ENCODE data around the gene PPP1R27. TPM values are rescaled to one million over a fixed set of nuclear protein-coding genes. Genes with fewer than 3 reads are reported as not detected.

The PPP1R27 gene
- total and polyA plus RNA-seq, 9 of the 15 experiments (the other 6 are each of a cell fraction or from before 2014, with no cell fraction given) = 0.29 to 6.9 (median 1.5) TPM; not detected in 2

GRCh38 chr17:81831957-81832607 lies 2.8 kb downstream of the PPP1R27 start (continued):
- TF ChIP-seq PHF21A (IDR thresholded peaks at IDR 0.05; ENCODE audit: borderline replicate concordance, low read depth) (no peak), ZNF121 (CRISPR knock-in tag; conservative IDR thresholded peaks at IDR 0.05) (no peak), SP2 (IDR thresholded peaks at IDR 0.05; ENCODE audit: extremely low read depth, low read depth, low read length, poor library complexity, severe bottlenecking) (no peak), CLOCK (CRISPR knock-in tag; IDR thresholded peaks at IDR 0.05; ENCODE audit: borderline replicate concordance) (no peak), GTF2F1 (IDR thresholded peaks at IDR 0.05; ENCODE audit: low read depth, low read length) (no peak), DDX20 (tag; IDR thresholded peaks at IDR 0.05; ENCODE audit: low read depth) (no peak), TFAM (CRISPR knock-in tag; conservative IDR thresholded peaks at IDR 0.05) (no peak), MAFF (IDR thresholded peaks at IDR 0.05; ENCODE audit: low read length) (no peak), MYC (IDR thresholded peaks at IDR 0.05; ENCODE audit: low read depth, low read length) (peak; percentile 80), MYC (CRISPR knock-in tag; IDR thresholded peaks at IDR 0.05; ENCODE audit: borderline replicate concordance, low read depth) (no peak), BMI1 (IDR thresholded peaks at IDR 0.05; ENCODE audit: low read length) (no peak), PURB (CRISPR knock-in tag; IDR thresholded peaks at IDR 0.05; ENCODE audit: low read depth) (no peak), ETV6 (IDR thresholded peaks at IDR 0.05; ENCODE audit: borderline replicate concordance in 1 of 2, low read depth in 2 of 2, low read length in 1 of 2) (no peak), ETV6 (CRISPR knock-in tag; IDR thresholded peaks at IDR 0.05; ENCODE audit: borderline replicate concordance) (no peak), BRF2 (IDR thresholded peaks at IDR 0.05; ENCODE audit: borderline replicate concordance, insufficient read depth, insufficient read length) (no peak), ZNF140 (CRISPR knock-in tag; IDR thresholded peaks at IDR 0.05) (no peak), SAFB2 (IDR thresholded peaks at IDR 0.05; ENCODE audit: borderline replicate concordance, low read depth, low read length, severe bottlenecking) (no peak), THAP7 (CRISPR knock-in tag; IDR thresholded peaks at IDR 0.05) (no peak)
- TF ChIP-seq, protein P1, sequence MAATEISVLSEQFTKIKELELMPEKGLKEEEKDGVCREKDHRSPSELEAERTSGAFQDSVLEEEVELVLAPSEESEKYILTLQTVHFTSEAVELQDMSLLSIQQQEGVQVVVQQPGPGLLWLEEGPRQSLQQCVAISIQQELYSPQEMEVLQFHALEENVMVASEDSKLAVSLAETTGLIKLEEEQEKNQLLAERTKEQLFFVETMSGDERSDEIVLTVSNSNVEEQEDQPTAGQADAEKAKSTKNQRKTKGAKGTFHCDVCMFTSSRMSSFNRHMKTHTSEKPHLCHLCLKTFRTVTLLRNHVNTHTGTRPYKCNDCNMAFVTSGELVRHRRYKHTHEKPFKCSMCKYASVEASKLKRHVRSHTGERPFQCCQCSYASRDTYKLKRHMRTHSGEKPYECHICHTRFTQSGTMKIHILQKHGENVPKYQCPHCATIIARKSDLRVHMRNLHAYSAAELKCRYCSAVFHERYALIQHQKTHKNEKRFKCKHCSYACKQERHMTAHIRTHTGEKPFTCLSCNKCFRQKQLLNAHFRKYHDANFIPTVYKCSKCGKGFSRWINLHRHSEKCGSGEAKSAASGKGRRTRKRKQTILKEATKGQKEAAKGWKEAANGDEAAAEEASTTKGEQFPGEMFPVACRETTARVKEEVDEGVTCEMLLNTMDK (IDR thresholded peaks at IDR 0.05; ENCODE audit: borderline replicate concordance, insufficient read depth, low read depth, low read length, poor library complexity, severe bottlenecking) = no peak
- TF ChIP-seq, protein P2, sequence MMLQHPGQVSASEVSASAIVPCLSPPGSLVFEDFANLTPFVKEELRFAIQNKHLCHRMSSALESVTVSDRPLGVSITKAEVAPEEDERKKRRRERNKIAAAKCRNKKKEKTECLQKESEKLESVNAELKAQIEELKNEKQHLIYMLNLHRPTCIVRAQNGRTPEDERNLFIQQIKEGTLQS (IDR thresholded peaks at IDR 0.05) = peak; percentile 72
- TF ChIP-seq, protein P2 (CRISPR knock-in tag; conservative IDR thresholded peaks at IDR 0.05) = no peak
